Cardiac septum (tissue), 1 donor: ENCODE data around the gene MGME1. TPM values are rescaled to one million over a fixed set of nuclear protein-coding genes. Genes with fewer than 3 reads are reported as not detected.
"Not testable (repeated sequence)": the region's sequence is repeated elsewhere in the genome, so short reads cannot be mapped to it uniquely, and the experiment has no call there.

Source experiments
- DNase-seq: peaks from one replicate; pipeline ENCODE4 v3.0.0-alpha.2; 2020; ENCODE audit warnings: low spot score
- intact Hi-C: fragments of 100-400 bp; cut with DNase I; formaldehyde crosslinking; loops from one replicate; pipeline ENCODE4 v1.14.0; 2022
- total RNA-seq: library from RNA; stranded (reverse); fragmentation: NEBNext Ultra II Directional; extraction: Animal tissue kit (Norgen Biotek cat#: 25700); gene quantifications from one replicate; pipeline ENCODE4 v1.2.1, GENCODE V29; 2021
- donor health status: DM: no; HTN: no; CAD: no.

The MGME1 gene
- total RNA-seq, 1 donor from 2014 or later = 9.5 TPM

DNA sequence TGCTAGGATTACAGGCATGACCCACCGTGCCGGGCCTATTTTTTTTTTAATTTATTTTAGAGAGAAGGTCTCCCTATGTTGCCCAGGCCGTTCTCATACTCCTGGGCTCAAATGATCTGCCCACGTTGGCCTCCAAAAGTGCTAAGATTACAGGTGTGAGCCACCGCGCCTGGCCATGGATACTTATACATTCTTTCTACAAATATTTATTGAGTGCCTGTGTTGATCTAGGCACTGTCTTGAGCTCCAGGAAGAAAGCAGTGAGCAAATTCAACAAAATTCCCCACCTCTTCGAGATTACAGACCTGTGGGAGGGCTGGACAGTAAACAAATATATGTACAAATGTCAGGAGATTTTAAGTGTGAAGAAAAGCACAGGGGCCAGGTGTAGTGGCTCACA is 37.9 kb downstream of the MGME1 start:
- intact Hi-C loops = no loop called here
- no peak for DNase-seq

DNA sequence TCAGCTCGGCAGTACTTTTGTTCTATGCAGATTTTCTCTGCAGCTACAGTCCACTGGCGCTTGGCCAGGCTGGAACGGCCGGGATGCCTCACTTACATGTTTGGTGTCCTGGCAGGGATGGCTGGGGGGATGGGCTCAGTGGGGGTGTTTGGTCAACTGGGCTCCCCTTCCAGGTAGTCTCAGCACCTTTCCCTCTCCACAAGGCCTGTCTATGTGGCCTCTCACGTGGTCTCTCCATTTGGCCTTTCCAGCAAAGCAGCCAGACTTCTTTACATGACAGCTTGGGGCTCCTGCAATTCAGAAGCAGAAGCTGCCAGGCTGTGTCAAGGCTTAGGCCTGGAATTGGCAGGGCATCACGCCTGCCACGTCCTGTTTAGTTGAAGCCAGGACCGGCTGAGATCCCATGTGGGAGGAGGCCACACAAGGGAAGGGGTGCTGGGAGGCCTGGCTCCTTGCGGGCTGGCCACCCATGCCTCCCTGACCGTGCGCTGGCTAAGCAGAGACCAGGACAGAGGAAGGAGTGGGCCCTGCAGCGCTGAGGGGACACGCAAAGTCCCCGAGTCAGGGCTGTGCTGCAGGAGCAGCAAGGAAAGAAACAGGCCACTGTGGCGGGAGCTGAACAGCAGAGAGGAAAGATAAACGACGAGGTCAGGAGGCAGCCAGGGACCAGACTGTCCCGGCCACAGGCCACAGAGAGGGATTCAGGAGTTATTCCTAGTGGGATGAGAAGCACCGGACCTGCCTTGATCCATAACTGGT is 38.9 kb downstream of the MGME1 start:
- no peak for DNase-seq
- intact Hi-C loops = no loop called here

DNA sequence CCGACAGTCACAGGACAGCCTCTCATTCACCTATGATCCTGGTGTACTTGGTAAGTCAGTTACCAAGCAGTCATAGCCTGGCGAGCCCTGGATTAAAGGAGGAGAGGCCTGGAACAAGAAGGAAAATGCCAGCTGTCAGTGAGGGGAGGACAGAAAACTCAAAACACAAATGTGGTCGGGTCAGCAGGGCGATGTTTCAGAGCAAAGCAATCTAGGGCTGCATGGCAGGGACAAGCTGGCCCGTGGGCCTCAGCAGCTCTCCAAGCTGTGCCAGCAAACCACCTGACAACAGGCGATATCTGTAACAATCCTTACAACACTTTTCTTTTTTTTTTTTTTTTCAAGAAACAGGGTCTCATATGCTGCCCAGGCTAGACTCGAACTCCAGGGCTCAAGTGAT is 40.3 kb downstream of the MGME1 start:
- intact Hi-C loops = no loop called here

DNA sequence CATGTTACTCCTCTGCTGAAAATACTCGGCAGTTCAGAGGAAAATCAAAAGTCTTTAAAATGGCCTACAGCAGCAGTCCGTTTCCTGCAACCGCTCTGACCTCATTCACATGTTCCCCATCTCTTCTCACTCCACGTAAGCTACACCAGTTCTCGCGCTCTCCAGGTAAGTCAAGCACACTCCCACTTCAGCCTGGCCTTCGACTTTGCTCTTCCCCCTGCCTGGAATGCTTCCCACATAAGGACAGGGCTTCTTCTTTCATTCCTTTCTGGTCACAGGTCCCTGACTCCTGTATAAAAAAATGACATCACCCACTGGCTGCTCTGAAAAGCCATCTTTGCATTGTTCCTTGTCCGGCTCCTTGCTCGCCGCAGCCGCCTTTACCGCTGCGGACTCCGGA is 42.7 kb downstream of the MGME1 start:
- no peak for DNase-seq
- intact Hi-C loops = no loop called here

More for the DNA sequence above, 40.3 kb downstream of the MGME1 start:
- DNase-seq = no peak

DNA sequence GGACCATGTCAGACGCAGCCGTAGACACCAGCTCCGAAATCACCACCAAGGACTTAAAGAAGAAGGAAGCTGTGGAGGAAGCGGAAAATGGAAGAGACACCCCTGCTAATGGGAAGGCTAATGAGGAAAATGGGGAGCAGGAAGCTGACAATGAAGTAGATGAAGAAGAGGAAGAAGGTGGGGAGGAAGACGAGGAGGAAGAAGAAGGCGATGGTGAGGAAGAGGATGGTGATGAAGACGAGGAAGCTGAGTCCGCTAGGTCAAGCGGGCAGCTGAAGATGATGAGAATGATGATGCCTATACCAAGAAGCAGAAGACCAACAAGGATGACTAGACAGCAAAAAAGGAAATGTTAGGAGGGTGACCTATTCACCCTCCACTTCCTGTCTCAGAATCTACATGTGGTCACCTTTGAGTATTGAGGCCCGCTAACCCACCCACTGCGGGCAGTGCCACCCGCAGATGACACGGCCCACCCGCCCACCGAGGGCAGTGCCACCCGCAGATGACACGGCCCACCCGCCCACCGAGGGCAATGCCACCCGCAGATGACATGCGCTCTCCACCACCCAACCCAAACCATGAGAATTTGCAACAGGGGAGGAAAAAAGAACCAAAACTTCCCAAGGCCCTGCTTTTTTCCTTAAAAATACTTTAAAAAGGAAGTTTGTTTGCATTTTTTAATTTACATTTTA is 43.3 kb downstream of the MGME1 start:
- intact Hi-C loops = no loop called here
- DNase-seq = no peak

DNA sequence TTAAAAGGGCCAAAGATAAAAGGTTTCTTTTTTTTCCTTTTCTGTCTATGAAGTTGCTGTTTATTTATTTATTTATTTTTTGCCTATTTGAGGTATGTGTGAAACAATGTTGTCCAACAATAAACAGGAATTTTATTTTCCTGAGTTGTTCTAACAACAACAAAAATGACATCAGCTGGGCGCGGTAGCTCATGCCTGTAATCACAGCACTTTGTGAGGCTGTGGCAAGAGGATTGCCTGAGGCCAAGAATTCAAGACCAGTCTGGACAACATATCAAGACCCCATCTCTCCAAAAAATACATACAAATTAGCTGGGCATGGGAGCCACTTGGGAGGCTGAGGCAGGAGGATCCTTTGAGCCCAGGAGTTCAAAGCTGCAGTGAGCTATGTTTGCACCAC is 44.1 kb downstream of the MGME1 start:
- intact Hi-C loops = no loop called here
- DNase-seq = no peak

DNA sequence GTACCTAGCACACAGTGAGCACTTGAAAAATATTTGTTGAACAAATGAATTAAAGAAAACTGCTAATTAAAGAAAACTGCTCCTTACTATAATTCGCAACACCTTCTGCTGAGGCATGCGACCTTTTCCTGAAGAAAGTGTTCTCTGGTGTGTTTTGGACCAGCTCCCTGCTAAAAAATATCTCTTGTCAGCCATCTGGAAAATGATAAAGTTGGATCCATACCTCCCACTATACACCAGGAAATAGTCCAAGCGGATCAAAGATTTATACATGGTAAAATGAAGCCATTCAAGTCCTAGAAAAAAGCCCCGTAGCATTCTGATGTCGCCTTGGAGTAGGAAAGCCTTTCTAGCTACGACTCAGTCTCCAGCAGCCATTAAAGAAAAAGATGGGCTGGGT is 45.6 kb downstream of the MGME1 start:
- DNase-seq = no peak
- intact Hi-C loops = no loop called here

DNA sequence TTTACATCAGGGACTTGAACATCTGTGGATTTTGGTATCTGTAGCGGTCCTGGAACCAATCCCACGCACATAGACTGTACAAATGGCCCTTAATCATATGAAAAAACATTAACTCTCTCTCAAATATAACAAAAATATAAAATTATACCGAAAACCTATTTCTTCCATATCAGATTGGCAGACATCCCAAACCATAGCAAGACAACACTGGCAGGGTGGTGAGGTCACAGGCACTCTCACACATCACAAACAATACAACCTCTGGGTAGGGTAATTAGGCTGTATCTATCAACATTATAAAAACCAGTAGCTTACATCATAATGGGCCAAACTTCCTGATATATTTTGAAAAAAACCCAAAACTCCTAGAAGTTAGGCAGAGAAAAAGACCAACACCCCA is 48.0 kb downstream of the MGME1 start:
- no peak for DNase-seq
- intact Hi-C loops = no loop called here

DNA sequence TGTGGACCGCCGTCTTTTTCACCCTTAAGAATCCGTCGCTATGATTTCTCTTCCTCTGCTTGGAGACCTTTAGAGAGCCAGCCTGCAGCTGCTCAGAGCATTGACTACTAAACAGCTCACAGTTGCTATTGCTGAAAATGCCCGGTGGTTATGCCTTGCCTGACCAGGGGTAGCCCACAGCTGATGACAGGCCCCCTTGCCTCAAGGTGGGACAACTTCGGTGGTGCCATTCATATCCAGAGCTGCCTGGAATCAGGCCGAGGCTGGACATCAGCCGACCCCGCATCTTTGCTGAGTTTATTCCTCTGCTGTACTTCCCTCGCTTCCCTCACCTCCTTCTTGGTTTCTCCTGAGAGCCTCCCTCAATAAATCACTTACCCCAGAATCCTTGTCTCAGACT is 49.3 kb downstream of the MGME1 start:
- intact Hi-C loops = no loop called here
- DNase-seq = no peak

DNA sequence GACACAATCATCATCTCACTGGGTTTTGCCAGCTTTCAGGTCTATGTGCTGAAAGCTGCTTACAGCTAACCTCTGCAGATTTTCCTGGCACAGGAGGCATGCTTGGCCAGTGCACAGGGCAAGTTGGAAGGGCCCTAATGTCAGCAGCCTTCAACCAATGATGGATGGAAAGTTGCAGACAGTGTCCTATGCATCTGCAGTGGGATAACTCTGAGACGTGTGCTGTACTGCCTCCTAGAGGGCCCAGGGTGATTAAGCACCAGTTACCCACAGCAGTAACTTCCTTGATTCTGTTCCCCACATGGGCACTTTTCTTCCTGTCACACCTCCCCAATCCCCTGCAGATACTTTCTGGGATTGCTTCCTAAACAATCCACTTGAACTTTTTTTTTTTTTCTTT is 50.2 kb downstream of the MGME1 start:
- intact Hi-C loops = no loop called here
- DNase-seq = no peak

DNA sequence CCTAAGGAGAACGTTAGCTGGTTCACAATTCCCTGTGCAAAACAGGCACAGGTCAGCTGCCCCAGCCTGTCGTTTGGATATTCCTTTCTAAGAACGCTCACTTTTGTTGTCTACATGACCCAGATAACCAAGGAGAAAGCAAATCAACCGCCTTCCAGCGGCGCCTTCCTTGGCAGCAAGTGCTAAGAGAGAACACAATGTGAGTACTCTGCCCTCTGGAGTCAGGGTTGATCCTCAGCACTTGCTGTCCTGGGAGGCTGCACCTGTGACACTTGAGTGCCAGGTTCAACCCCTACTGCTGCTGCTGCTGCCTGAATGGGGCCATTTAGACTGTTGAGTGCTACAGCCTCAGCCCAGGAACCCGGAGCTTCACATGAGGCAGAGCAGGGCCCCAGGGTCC is 52.1 kb downstream of the MGME1 start:
- no peak for DNase-seq
- intact Hi-C loops = no loop called here

DNA sequence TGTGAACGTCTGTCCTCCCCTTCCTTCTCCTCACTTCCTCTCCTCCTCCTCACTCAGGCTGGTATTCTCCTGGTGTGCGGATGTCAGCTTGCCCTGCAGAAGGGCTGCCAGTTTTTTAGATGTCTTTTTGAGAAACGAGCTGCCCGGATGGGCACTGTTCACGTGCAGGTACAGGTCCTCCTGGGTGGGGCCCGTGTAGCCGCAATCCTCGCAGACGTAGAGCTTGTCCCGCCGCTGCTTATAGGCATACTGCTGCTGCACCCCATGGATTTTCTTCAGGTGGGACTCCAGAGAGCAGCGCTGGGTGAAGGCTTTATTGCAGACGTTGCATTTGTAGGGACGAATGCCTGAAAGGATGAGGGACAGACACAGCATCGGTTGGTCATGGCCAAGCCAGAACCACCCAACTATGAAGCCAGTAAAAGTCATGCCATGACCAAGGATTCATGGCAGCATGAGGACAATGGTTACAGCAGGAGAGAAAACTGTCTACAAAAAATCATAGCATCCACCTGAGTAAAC is 55.8 kb downstream of the MGME1 start:
- DNase-seq = no peak
- intact Hi-C loops = no loop called here

DNA sequence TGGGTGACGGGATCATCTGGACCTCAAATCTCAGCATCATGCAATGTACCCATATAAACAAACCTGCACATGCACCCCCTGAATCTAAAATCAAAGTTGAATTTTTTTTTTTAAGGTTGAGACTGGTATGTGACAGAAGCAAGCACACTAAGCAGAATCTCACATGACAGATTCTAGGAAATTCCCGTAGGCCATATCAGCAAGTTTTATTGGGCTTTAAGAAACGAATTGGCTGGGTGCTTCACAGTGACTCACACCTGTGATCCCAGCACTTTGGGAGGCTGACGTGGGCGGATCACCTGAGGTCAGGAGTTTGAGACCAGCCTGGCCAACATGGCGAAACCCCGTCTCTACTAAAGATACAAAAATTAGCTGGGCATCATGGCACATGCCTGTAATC is 58.2 kb downstream of the MGME1 start:
- DNase-seq, intact Hi-C loops: not testable (repeated sequence)

DNA sequence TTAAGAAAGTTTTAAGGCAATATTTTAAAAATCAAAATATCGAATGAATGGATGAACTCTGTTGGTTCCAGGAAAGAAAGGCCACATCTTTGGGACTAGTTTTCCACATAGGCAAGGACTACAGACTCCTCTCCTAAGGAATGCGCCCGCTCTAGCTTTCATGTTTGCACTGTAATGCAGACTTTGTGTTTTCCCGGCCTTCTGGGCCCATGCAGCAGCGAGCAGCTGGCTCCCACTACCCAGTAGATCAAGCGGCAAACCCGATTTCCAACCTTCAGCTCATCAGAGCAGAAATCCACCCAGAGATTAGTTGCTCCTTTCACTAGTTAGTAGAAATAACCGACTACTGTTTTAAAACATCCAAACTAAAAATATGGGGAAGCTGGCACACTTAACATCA is 61.2 kb downstream of the MGME1 start:
- intact Hi-C loops = no loop called here
- DNase-seq = no peak

DNA sequence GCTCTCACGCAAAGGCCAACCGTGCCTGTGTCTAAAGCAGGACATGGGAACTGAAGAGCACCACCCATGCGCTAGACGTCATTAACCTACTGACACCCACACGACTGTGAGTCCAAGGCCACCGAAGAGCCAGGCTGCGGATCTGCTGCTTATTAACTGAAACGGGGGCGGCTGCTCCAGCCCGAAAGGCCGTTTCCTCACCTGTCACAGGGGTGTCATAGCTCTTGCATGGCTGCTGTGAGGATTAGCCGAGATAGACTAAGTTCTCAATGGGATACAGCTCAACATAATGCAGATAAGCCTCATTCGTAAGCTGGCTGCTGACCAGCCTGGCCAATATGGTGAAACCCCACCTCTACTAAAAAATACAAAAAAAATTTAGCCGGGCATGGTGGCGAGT is 62.2 kb downstream of the MGME1 start:
- intact Hi-C loops = no loop called here
- no peak for DNase-seq

DNA sequence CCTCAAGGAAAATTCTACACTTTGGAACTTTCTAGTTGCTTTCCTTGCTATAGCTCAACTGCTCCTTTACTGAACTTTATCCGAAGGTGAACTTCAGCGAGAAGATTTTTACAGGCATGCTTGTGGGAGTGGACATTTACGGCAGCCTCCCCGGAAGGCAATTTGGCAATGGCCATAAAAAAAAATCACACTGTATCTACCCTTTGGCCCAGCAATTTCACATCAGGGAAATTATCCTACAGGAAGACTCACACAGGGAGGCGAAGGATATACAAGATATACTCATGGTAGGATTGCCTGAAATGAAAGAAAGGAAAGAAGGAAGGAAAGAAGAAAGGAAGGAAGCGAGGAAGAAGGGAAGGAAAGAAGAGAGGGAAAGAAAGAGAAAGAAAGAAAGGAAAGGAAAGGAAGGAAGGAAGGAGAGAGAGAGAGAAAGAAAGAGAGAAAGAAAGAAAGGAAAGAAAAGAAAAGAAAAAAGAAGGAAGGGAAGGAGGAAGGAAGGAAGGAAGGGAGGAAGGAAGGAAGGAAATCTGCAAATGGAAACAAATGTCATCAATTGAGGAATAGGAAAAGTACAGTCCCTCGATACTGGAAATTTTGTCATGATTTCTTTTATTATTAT is 63.2 kb downstream of the MGME1 start:
- DNase-seq = no peak
- intact Hi-C loops = no loop called here

DNA sequence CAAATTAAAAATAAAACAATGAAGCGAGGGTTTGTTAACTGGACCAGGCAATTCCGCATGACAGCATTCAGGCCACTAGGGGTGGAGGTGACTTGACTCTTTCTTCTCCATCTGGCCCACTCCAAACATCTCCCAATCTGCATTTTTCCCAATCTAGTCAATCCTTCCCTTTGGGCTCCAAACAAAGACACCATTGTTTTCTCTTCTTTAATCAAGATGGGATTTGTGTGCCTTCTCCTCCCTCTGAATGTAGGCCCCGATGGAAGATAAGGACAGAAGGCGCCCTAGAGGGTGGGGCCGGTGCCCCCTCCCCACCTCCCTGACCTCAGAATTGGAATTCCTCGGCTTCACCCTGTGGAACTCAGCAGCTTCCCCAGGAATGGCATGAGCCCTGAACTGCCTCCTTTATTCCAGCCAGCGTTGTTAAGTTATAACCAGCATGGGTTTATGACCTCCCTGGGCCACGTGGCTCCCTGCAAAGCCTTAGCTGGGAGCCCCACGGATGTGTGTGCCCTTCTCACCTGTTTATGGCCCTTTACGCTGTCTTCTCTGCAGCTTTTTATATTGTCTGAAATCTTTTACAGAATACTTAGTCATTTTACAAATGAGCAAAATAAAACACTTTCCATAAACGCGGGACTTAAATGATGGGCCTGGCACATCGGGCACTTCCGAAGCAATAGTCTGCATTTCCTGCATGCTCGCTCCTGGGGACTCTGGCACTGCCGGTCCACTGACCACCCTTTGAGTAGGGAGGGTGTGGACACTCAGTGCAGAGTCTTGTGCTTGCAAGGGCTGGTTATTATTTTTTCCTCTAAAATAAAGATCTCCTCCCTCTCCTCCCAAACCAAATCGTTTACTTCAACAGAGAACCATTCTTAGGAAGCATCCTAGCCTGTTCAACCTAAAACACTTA is 64.4 kb downstream of the MGME1 start:
- intact Hi-C loops = no loop called here
- no peak for DNase-seq

DNA sequence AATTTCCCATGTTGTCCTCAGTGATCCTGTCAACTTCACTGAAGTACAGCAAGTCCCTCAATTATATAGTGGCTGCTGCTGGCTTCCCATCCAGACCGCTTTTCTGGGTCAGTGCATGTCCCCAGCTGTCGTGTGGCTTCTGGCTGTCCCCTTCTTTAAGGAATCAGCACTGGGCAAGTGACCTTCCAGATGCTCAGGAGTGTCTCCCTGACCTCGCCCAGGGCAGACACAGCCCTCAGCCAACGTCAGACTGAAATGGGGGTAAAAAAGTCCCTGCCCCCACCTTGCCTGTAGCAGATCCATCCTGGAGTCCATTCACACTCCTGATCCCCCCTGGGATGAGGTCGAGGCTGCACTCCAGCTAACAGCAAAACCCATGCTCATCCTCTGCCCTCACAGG is 65.2 kb downstream of the MGME1 start:
- intact Hi-C loops = no loop called here
- no peak for DNase-seq

DNA sequence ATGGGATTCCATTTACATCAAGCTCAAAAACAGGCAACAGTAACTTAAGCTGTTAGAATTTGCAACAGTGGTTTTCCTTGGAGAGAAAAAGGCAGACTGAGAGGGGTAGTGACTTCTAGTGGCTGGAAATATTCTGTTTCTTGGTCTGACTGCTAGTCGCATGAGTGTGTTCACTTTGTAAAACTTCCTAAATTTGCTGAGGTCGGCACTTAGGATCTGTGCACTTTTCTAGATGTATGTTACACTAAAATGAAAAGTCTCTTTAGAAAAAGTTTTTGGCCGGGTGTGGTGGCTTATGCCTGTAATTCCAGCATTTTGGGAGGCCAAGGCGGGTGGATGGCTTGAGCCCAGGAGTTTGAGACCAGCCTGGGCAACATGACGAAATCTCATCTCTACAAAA is 70.2 kb downstream of the MGME1 start:
- DNase-seq = no peak
- intact Hi-C loops = no loop called here
